GM12878 (cell line): ENCODE measurements around the gene SDF4. TPM values are rescaled to one million over a fixed set of nuclear protein-coding genes. Genes with fewer than 3 reads are reported as not detected.

ENCODE experiments used
- ATAC-seq: fragments of 200-7000 bp; cut with Tn5 transposase; 3 replicates; pipeline ENCODE4 v1.9.1; 2020; ENCODE audit warnings: mild to moderate bottlenecking, moderate library complexity
- BruUV-seq: library from RNA; stranded (reverse); fragments of 400-500 nt; replicated peaks from 2 replicates; lab custom pipeline; 2021; lab: Mats Ljungman, UMichigan
- CTCF ChIA-PET: fragments of 300-600 bp; sonication (Branson Sonifier 250); formaldehyde crosslinking; extraction: SDS; loops from one replicate; lab custom pipeline; 2021; ENCODE audit warnings: inconsistent platforms; lab: Yijun Ruan, JAX
- POLR2A ChIA-PET: fragments of 350-600 bp; formaldehyde crosslinking; extraction: SDS; loops from one replicate; lab custom pipeline; 2021; ENCODE audit warnings: inconsistent platforms; lab: Charles Lee
- RAD21 ChIA-PET: fragments of 300-600 bp; sonication (Branson Sonifier 250); formaldehyde crosslinking; loops from one replicate; lab custom pipeline; 2023; ENCODE audit warnings: antibody characterized with exemption; ENCODE audit not compliant: unreplicated experiment; lab: Charles Lee
- SMC1A ChIA-PET: fragments of 300-600 bp; sonication (Branson Sonifier 250); formaldehyde crosslinking; loops from one replicate; lab custom pipeline; 2023; ENCODE audit not compliant: unreplicated experiment, uncharacterized antibody; lab: Charles Lee
- DNase-seq: peaks from one replicate; pipeline ENCODE4 v3.0.0-alpha.2; 2011; ENCODE audit warnings: low read depth, low spot score
- FAIRE-seq: peaks from 3 replicates; lab custom pipeline; 2011; peaks lifted over from hg19 to GRCh38; lab: Jason Lieb, UNC
- H2AFZ ChIP-seq: 2 replicates; pipeline ENCODE4 v1.6.0; 2011; ENCODE audit warnings: low read depth, low read length, control low read depth; ENCODE audit not compliant: control insufficient read depth
- H3K27ac ChIP-seq: 2 replicates; pipeline ENCODE4 v1.5.1; 2011; ENCODE audit warnings: control low read depth; ENCODE audit not compliant: control insufficient read depth, insufficient read depth
- H3K27me3 ChIP-seq, 2 experiments: replicated peaks in 1 of 2; 2 replicates each; pipeline versions ENCODE4 v1.6.0 to v1.6.1; 2011; ENCODE audit warnings: low read length in 1 of 2; ENCODE audit not compliant: control insufficient read depth in 2 of 2, insufficient read depth in 2 of 2
- H3K36me3 ChIP-seq, 2 experiments: 2 replicates each; pipeline ENCODE4 v1.5.1; 2011; ENCODE audit warnings: low read length in 1 of 2; ENCODE audit not compliant: control insufficient read depth in 2 of 2, insufficient read depth in 2 of 2
- H3K4me1 ChIP-seq: 2 replicates; pipeline ENCODE4 v1.6.1; 2011; ENCODE audit warnings: mild to moderate bottlenecking, low read length, moderate library complexity, mixed read lengths; ENCODE audit not compliant: control insufficient read depth, insufficient read depth
- H3K4me2 ChIP-seq: 2 replicates; pipeline ENCODE4 v1.6.0; 2011; ENCODE audit warnings: control low read depth; ENCODE audit not compliant: control insufficient read depth, insufficient read depth
- H3K4me3 ChIP-seq: fragments of 200-600 bp; sonication (generic); 2 replicates; pipeline ENCODE4 v1.5.1; 2016
- H3K79me2 ChIP-seq: 2 replicates; pipeline ENCODE4 v1.6.0; 2011; ENCODE audit warnings: low read length; ENCODE audit not compliant: control insufficient read depth, insufficient read depth
- H3K9ac ChIP-seq: 2 replicates; pipeline ENCODE4 v1.8.0; 2011; ENCODE audit warnings: low read length, control low read depth, mixed read lengths; ENCODE audit not compliant: control insufficient read depth, insufficient read depth
- H3K9me3 ChIP-seq: replicated peaks from 3 replicates; pipeline ENCODE4 v1.5.1; 2011; ENCODE audit warnings: mild to moderate bottlenecking, low read length; ENCODE audit not compliant: control insufficient read depth, insufficient read depth
- H4K20me1 ChIP-seq: 2 replicates; pipeline ENCODE4 v1.6.0; 2011; ENCODE audit not compliant: control insufficient read depth, insufficient read depth
- BMI1 ChIP-seq: fragments of 450-650 bp; IDR thresholded peaks from 2 replicates; pipeline ENCODE4 v1.6.1; 2016; ENCODE audit warnings: mild to moderate bottlenecking, moderate library complexity, borderline replicate concordance
- CBFB ChIP-seq: IDR thresholded peaks from 2 replicates; pipeline ENCODE4 v1.6.1; 2016; ENCODE audit warnings: antibody characterized with exemption, low read depth
- CHD2 ChIP-seq: IDR thresholded peaks from 2 replicates; pipeline ENCODE4 v1.6.1; 2011; ENCODE audit warnings: low read depth, low read length, improper control_type of control experiment, borderline replicate concordance
- EP300 ChIP-seq, 2 experiments: fragments of 150-350 bp in 1 of 2; IDR thresholded peaks; 2 replicates each; pipeline ENCODE4 v1.6.1; 2011 to 2012; ENCODE audit warnings: low read depth in 2 of 2, low read length in 2 of 2, borderline replicate concordance in 1 of 2, improper control_type of control experiment in 1 of 2, inconsistent platforms in 1 of 2; ENCODE audit not compliant: control insufficient read depth in 1 of 2
- ESRRA ChIP-seq: IDR thresholded peaks from 2 replicates; pipeline ENCODE4 v1.6.1; 2012; ENCODE audit warnings: mild to moderate bottlenecking, low read length, improper control_type of control experiment
- FOXK2 ChIP-seq: fragments of 450-650 bp; IDR thresholded peaks from 2 replicates; pipeline ENCODE4 v1.6.1; 2017; ENCODE audit warnings: mild to moderate bottlenecking, moderate library complexity
- JUNB ChIP-seq: IDR thresholded peaks from 2 replicates; pipeline ENCODE4 v1.6.1; 2016; ENCODE audit warnings: antibody characterized with exemption, mild to moderate bottlenecking
- RAD51 ChIP-seq: fragments of 450-650 bp; IDR thresholded peaks from 2 replicates; pipeline ENCODE4 v1.6.1; 2016; ENCODE audit warnings: moderate library complexity, mild to moderate bottlenecking, inconsistent platforms
- RCOR1 ChIP-seq: conservative IDR thresholded peaks from 2 replicates; pipeline ENCODE4 v1.6.1; 2012; ENCODE audit warnings: low read depth, low read length, improper control_type of control experiment
- ZNF622 ChIP-seq: fragments of 450-650 bp; IDR thresholded peaks from 2 replicates; pipeline ENCODE4 v1.6.1; 2017; ENCODE audit warnings: mild to moderate bottlenecking, inconsistent platforms
- WGBS: methylation state at CpG from one replicate; pipeline ENCODE4 v1.1.6; 2016; ENCODE audit warnings: low lambda C conversion rate; ENCODE audit not compliant: insufficient replicate concordance, insufficient coverage; ENCODE audit errors: missing lambda C conversion rate; 5-methylcytosine and 5-hydroxymethylcytosine counted together
- in situ Hi-C: fragments of 300-500 bp; cut with MboI; formaldehyde crosslinking; loops from 9 replicates; pipeline ENCODE4 v1.14.3; 2018; ENCODE audit warnings: mixed read lengths
- intact Hi-C: fragments of 100-400 bp; cut with micrococcal nuclease; formaldehyde crosslinking; loops from one replicate; pipeline ENCODE4 v1.14.2; 2022; ENCODE audit not compliant: unreplicated experiment
- polyA plus RNA-seq, 11 experiments: library from polyadenylated mRNA; depleted of rRNA in 4 of 11; unstranded in 6 of 11; stranded (reverse) in 5 of 11; fragments of >200 nt; fragmentation: Nextera tagmentation in 4 of 11; fragmentation: Illumina TruSeq in 1 of 11; extraction: Ambion mirVana in 4 of 11; extraction: Trizol in 1 of 11; gene quantifications; 1 replicate in 1 of 11; 2 replicates in 10 of 11; pipeline versions ENCODE4 v1.2.1 to v1.2.3, GENCODE V29; 2011 to 2016; ENCODE audit warnings: inconsistent platforms in 2 of 11, missing spikeins in 2 of 11, low read depth in 1 of 11
- total RNA-seq, 4 experiments: library from RNA; depleted of rRNA in 3 of 4; stranded (reverse); fragments of >200 nt in 3 of 4; fragmentation: Illumina TruSeq in 1 of 4; extraction: Trizol in 1 of 4; gene quantifications; 2 replicates each; pipeline versions ENCODE4 v1.2.1 to v1.2.3, GENCODE V29; 2013 to 2021
- TF ChIP-seq, protein P1 (sequence below): fragments of 450-650 bp; formaldehyde crosslinking; IDR thresholded peaks from 2 replicates; pipeline ENCODE4 v1.5.0; 2022; ENCODE audit warnings: mild to moderate bottlenecking, missing genetic modification characterization
- TF ChIP-seq, protein P2 (sequence below): IDR thresholded peaks from 2 replicates; pipeline ENCODE4 v1.6.1; 2012; ENCODE audit warnings: low read depth, low read length, improper control_type of control experiment

SDF4 gene
- total and polyA plus RNA-seq, 10 of the 15 experiments (the other 5 are each of a cell fraction or from before 2014, with no cell fraction given) = 0.44 to 97.2 (median 40.2) TPM

DNA sequence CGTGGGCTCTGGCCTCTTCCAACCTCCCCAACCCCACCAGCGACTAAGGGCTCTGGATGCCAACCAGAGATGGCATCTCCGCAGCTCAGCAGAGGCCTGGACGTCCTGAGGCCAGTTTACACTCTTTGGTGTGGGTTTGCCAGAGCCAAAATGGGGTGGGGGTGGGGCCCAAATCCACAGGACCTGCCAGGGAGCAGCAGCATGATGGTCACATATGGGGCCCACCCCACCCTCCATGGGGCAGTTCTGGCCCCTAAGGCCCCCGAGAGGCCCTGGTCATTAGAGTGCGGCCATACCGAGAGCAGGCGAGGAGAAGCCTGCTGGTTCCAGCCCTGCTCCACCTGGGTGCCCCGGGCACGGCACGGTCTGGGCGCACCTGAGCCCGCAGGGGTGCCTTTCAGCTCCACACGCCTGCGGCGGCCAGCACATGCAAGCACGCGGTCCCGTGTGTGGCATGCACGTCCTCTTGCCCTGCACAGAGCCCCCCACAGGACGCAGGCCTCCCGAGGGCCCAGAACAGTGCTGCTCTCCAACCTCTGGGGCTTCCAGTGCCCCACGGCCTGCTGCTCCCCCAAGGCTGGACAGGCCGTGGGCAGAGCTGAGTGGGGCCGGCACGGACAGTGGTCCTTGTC is 9.9 kb upstream of the SDF4 start:
- WGBS = 56% methylated on average over 26 of the region's 26 CpGs

More for the DNA sequence above, 9.9 kb upstream of the SDF4 start:
- in situ Hi-C loops = no loop called here
- no peak for TF ChIP-seq EP300 (IDR thresholded peaks at IDR 0.05; ENCODE audit: borderline replicate concordance in 1 of 2, control insufficient read depth in 1 of 2, low read depth in 2 of 2, low read length in 2 of 2)
- TF ChIP-seq, protein P1, sequence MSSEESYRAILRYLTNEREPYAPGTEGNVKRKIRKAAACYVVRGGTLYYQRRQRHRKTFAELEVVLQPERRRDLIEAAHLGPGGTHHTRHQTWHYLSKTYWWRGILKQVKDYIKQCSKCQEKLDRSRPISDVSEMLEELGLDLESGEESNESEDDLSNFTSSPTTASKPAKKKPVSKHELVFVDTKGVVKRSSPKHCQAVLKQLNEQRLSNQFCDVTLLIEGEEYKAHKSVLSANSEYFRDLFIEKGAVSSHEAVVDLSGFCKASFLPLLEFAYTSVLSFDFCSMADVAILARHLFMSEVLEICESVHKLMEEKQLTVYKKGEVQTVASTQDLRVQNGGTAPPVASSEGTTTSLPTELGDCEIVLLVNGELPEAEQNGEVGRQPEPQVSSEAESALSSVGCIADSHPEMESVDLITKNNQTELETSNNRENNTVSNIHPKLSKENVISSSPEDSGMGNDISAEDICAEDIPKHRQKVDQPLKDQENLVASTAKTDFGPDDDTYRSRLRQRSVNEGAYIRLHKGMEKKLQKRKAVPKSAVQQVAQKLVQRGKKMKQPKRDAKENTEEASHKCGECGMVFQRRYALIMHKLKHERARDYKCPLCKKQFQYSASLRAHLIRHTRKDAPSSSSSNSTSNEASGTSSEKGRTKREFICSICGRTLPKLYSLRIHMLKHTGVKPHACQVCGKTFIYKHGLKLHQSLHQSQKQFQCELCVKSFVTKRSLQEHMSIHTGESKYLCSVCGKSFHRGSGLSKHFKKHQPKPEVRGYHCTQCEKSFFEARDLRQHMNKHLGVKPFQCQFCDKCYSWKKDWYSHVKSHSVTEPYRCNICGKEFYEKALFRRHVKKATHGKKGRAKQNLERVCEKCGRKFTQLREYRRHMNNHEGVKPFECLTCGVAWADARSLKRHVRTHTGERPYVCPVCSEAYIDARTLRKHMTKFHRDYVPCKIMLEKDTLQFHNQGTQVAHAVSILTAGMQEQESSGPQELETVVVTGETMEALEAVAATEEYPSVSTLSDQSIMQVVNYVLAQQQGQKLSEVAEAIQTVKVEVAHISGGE (CRISPR knock-in tag) = no peak
- TF ChIP-seq, protein P2, sequence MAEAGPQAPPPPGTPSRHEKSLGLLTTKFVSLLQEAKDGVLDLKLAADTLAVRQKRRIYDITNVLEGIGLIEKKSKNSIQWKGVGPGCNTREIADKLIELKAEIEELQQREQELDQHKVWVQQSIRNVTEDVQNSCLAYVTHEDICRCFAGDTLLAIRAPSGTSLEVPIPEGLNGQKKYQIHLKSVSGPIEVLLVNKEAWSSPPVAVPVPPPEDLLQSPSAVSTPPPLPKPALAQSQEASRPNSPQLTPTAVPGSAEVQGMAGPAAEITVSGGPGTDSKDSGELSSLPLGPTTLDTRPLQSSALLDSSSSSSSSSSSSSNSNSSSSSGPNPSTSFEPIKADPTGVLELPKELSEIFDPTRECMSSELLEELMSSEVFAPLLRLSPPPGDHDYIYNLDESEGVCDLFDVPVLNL = no peak
- TF ChIP-seq RAD51 = no peak
- TF ChIP-seq ZNF622 = no peak
- no peak for TF ChIP-seq CHD2
- TF ChIP-seq CBFB = no peak
- no peak for TF ChIP-seq JUNB
- TF ChIP-seq FOXK2 = no peak
- no peak for TF ChIP-seq BMI1
- TF ChIP-seq ESRRA = no peak
- TF ChIP-seq RCOR1 = no peak
- intact Hi-C loops = no loop called here
- Histone ChIP-seq H3K27ac (no peak overlapping the region), H3K9ac (no peak overlapping the region), H4K20me1 (no peaks in the 10 kb centered on the region), H3K79me2 (no peaks in the 10 kb centered on the region), H3K4me3 (no peak overlapping the region), H3K9me3 (no peaks in the 10 kb centered on the region), H3K27me3 (no peaks in the 10 kb centered on the region; a peak in 1 of 4 replicates), H2AFZ (no peak overlapping the region), H3K4me1 (no peaks in the 10 kb centered on the region), H3K36me3 (no peaks in the 10 kb centered on the region), H3K4me2 (no peak overlapping the region)
- SMC1A ChIA-PET = no interaction called here
- BruUV-seq = no TSS peak
- RAD21 ChIA-PET = interaction anchor here (1.3 kb wide), 1 partner anchor 9 kb away, joined by 4 read pairs; no protein-coding TSS in a partner anchor
- ATAC-seq = no peak
- DNase-seq = no peak
- POLR2A ChIA-PET = interaction anchor here (0.6 kb wide), 1 partner anchor 9 kb away, joined by 8 read pairs; no protein-coding TSS in a partner anchor
- CTCF ChIA-PET = no interaction called here
- no peak for FAIRE-seq
